NCI-H128 (cell line): ENCODE measurements around the gene ATP9A.
"Not testable (repeated sequence)": the region's sequence is repeated elsewhere in the genome, so short reads cannot be mapped to it uniquely, and the experiment has no call there.

Experiments
- DNase-seq: peaks from one replicate; lab custom pipeline; 2025; ENCODE audit not compliant: unreplicated experiment; lab: John Stamatoyannopoulos, UW

The ATP9A gene

GRCh38 chr20:51581571-51581970 lies 186.6 kb downstream of the ATP9A start:
- no peak for DNase-seq

- DNase-seq: no peak
These were observed 189.1 kb downstream of the ATP9A start for GRCh38 chr20:51579137-51579536.

- no peak for DNase-seq
These were observed 190.1 kb downstream of the ATP9A start for GRCh38 chr20:51578145-51578459.

GRCh38 chr20:51577432-51578144 lies 190.6 kb downstream of the ATP9A start:
- DNase-seq: no peak

GRCh38 chr20:51575486-51575885 lies 192.7 kb downstream of the ATP9A start:
- no peak for DNase-seq

- DNase-seq: no peak
These were observed 193.7 kb downstream of the ATP9A start for GRCh38 chr20:51574248-51575033.

GRCh38 chr20:51573576-51574243 lies 194.5 kb downstream of the ATP9A start:
- DNase-seq: no peak

GRCh38 chr20:51571460-51571794 lies 196.8 kb downstream of the ATP9A start:
- no peak for DNase-seq

GRCh38 chr20:51570739-51571459 lies 197.3 kb downstream of the ATP9A start:
- DNase-seq: no peak

GRCh38 chr20:51569815-51570738 lies 198.1 kb downstream of the ATP9A start:
- no peak for DNase-seq

- DNase-seq: not testable (repeated sequence)
These were observed 199.7 kb downstream of the ATP9A start for GRCh38 chr20:51568533-51568932.

- no peak for DNase-seq
These were observed 200.6 kb downstream of the ATP9A start for GRCh38 chr20:51567622-51568021.

- no peak for DNase-seq
These were observed 201.6 kb downstream of the ATP9A start for GRCh38 chr20:51566594-51566993.

GRCh38 chr20:51565298-51566144 lies 202.7 kb downstream of the ATP9A start:
- DNase-seq: no peak

GRCh38 chr20:51563486-51564332 lies 204.5 kb downstream of the ATP9A start:
- DNase-seq: no peak

- no peak for DNase-seq
These were observed 205.1 kb downstream of the ATP9A start for GRCh38 chr20:51563174-51563485.

- no peak for DNase-seq
These were observed 205.6 kb downstream of the ATP9A start for GRCh38 chr20:51562332-51563173.

- DNase-seq: no peak
These were observed 206.2 kb downstream of the ATP9A start for GRCh38 chr20:51562027-51562331.
